WERI-Rb-1 (cell line): ENCODE results near the gene SSTR4.
A peak's percentile ranks its signal among the peaks of the same experiment; 100 is the strongest.

Experiments
- DNase-seq: peaks from one replicate; pipeline ENCODE4 v3.0.0-alpha.2; 2020
- H3K27ac ChIP-seq: fragments of 250-450 bp; sonication (Bioruptor Pico); 2 replicates; pipeline ENCODE4 v1.5.1; 2020; ENCODE audit warnings: mild to moderate bottlenecking, moderate library complexity
- H3K27me3 ChIP-seq: fragments of 250-450 bp; sonication (Bioruptor Pico); 2 replicates; pipeline ENCODE4 v1.5.1; 2021; ENCODE audit warnings: mild to moderate bottlenecking, low read depth, moderate library complexity; ENCODE audit not compliant: insufficient read depth, severe bottlenecking
- H3K36me3 ChIP-seq: fragments of 250-450 bp; sonication (Bioruptor Pico); 2 replicates; pipeline ENCODE4 v1.5.1; 2020; ENCODE audit warnings: mild to moderate bottlenecking, moderate library complexity
- H3K4me3 ChIP-seq: 2 replicates; pipeline ENCODE4 v1.5.1; 2011; ENCODE audit warnings: low read depth, mild to moderate bottlenecking, control low read depth, low read length
- H3K9me3 ChIP-seq: fragments of 250-450 bp; sonication (Bioruptor Pico); 2 replicates; pipeline ENCODE4 v1.5.1; 2021; ENCODE audit warnings: mild to moderate bottlenecking, moderate library complexity; ENCODE audit not compliant: severe bottlenecking
- CTCF ChIP-seq: IDR thresholded peaks from 2 replicates; pipeline ENCODE4 v1.5.1; 2011; ENCODE audit warnings: low read depth, mild to moderate bottlenecking, control low read depth, inconsistent platforms, low read length

The SSTR4 gene

GRCh38 chr20:23077277-23077676 lies 42.2 kb downstream of the SSTR4 start:
- peaks cover 4% of the 10 kb centered on the region for H3K27me3 ChIP-seq
- no peak overlapping the region for H3K27ac ChIP-seq
- no peaks in the 10 kb centered on the region for H3K9me3 ChIP-seq
- no peaks in the 10 kb centered on the region for H3K36me3 ChIP-seq
- no peak for DNase-seq
- H3K4me3 ChIP-seq: no peak overlapping the region
- no peak for TF ChIP-seq CTCF

- H3K27ac ChIP-seq: no peak overlapping the region; the same call in 1 of the 2 replicates
- no peaks in the 10 kb centered on the region for H3K36me3 ChIP-seq
- no peak for TF ChIP-seq CTCF
- H3K4me3 ChIP-seq: no peak overlapping the region
- no peaks in the 10 kb centered on the region for H3K27me3 ChIP-seq
- DNase-seq: peak; percentile 53
- H3K9me3 ChIP-seq: no peaks in the 10 kb centered on the region
Observed at GRCh38 chr20:23078351-23079015, 43.4 kb downstream of the SSTR4 start.

GRCh38 chr20:23079016-23079351 lies 43.9 kb downstream of the SSTR4 start:
- H3K27ac ChIP-seq: no peak overlapping the region; the same call in 1 of the 2 replicates
- no peaks in the 10 kb centered on the region for H3K27me3 ChIP-seq
- TF ChIP-seq CTCF: peak; percentile 74
- no peak overlapping the region for H3K4me3 ChIP-seq
- H3K9me3 ChIP-seq: no peaks in the 10 kb centered on the region
- peak; percentile 73 for DNase-seq
- no peaks in the 10 kb centered on the region for H3K36me3 ChIP-seq

- H3K27ac ChIP-seq: no peak overlapping the region
- no peaks in the 10 kb centered on the region for H3K27me3 ChIP-seq
- TF ChIP-seq CTCF: no peak
- no peaks in the 10 kb centered on the region for H3K9me3 ChIP-seq
- no peaks in the 10 kb centered on the region for H3K36me3 ChIP-seq
- no peak for DNase-seq
- no peak overlapping the region for H3K4me3 ChIP-seq
Observed at GRCh38 chr20:23079926-23080325, 44.8 kb downstream of the SSTR4 start.

DNA sequence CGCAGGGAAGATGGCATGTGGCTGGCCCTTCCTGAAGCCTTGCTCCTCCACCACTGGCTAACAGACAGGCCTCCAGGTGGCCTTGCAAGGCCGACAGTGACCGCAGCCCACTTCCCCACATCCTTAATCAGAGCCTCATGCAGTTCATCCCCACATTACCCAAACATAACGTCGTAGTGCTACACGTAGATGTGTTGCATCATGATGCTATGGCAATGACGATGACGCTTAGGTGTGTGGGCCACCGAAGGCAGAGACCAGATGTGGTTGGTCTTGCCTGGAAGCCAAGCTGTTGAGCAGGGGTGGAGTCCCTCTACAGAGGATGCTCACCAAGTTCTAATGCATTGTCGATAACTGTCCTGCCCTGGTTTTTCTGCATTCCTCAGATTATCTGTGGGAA lies 45.4 kb downstream of the SSTR4 start:
- no peak overlapping the region for H3K27ac ChIP-seq
- no peak overlapping the region for H3K4me3 ChIP-seq
- no peak for TF ChIP-seq CTCF
- H3K36me3 ChIP-seq: no peaks in the 10 kb centered on the region
- DNase-seq: no peak
- H3K27me3 ChIP-seq: no peaks in the 10 kb centered on the region
- no peaks in the 10 kb centered on the region for H3K9me3 ChIP-seq

DNA sequence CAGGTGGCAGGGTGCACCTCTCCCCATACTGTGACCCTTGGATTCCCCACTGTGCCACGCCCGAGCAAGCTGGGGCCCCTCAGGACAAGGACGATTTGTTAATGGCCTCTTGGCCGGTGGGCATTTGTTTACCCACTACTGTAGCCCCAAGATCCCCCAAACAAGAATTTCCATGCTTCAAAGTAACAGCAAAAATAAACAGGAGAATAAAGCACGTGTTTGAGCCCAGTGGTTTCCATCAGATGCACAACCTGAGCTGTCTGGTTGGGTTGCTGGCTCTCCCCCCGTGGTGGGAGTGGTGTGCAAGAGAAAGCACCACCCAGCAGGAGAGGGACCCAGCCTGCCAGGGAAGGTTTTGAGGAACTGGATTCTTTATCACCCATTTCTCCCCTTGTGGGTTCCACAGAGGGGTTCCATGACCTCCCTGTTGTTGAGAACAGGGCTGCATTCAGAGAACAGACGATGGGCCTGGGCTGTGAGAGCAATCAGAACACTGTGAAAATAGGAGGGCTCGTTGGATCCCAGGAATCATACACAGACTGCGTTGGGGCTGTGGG lies 46.2 kb downstream of the SSTR4 start:
- no peak for DNase-seq
- no peak for TF ChIP-seq CTCF
- no peaks in the 10 kb centered on the region for H3K9me3 ChIP-seq
- no peak overlapping the region for H3K27ac ChIP-seq
- no peak overlapping the region for H3K4me3 ChIP-seq
- H3K36me3 ChIP-seq: no peaks in the 10 kb centered on the region
- no peaks in the 10 kb centered on the region for H3K27me3 ChIP-seq
